Peyer's patch (tissue), 4 donors: ENCODE measurements around the gene ZSCAN5B. TPM values are rescaled to one million over a fixed set of nuclear protein-coding genes. Genes with fewer than 3 reads are reported as not detected.
"Not testable (repeated sequence)": the region's sequence is repeated elsewhere in the genome, so short reads cannot be mapped to it uniquely, and the experiment has no call there.

Experiments
- DNase-seq, 3 donors: peaks; one replicate each; pipeline ENCODE4 v3.0.0-alpha.2; 2017 to 2019
- H3K27ac ChIP-seq, 4 donors: fragments of 200-600 bp; sonication (generic); one replicate each; pipeline ENCODE4 v1.5.1; 2016 to 2019
- H3K27me3 ChIP-seq, 2 donors: fragments of 200-600 bp; sonication (generic); one replicate each; pipeline ENCODE4 v1.5.1; 2019
- H3K36me3 ChIP-seq, 3 donors: fragments of 200-600 bp; sonication (generic); one replicate each; pipeline ENCODE4 v1.5.1; 2016 to 2019
- H3K4me1 ChIP-seq, 4 donors: fragments of 200-600 bp; sonication (generic); one replicate each; pipeline ENCODE4 v1.5.1; 2016 to 2019
- H3K4me3 ChIP-seq, 4 donors: fragments of 200-600 bp; sonication (generic); 1 replicate in 3 of 4; 2 replicates in 1 of 4; pipeline ENCODE4 v1.5.1; 2016 to 2019; ENCODE audit warnings: mild to moderate bottlenecking in 1 of 4
- H3K9me3 ChIP-seq, 4 donors: fragments of 200-600 bp; sonication (generic); one replicate each; pipeline ENCODE4 v1.5.1; 2016 to 2019; ENCODE audit warnings: mild to moderate bottlenecking in 1 of 4
- CTCF ChIP-seq, 6 experiments: fragments of 450-650 bp in 4 of 6; fragments of 200-600 bp in 2 of 6; sonication (generic) in 1 of 6; IDR thresholded peaks; one replicate each; pipeline ENCODE4 v1.5.1; 2017 to 2019; ENCODE audit warnings: antibody characterized with exemption in 6 of 6, mild to moderate bottlenecking in 3 of 6, moderate library complexity in 1 of 6
- POLR2A ChIP-seq, 2 donors: fragments of 450-650 bp; IDR thresholded peaks; one replicate each; pipeline ENCODE4 v1.5.1; 2017; ENCODE audit warnings: antibody characterized with exemption in 2 of 2, mild to moderate bottlenecking in 2 of 2, moderate library complexity in 2 of 2
- total RNA-seq, 4 donors: library from RNA; depleted of rRNA; stranded (reverse); fragments of >200 nt; gene quantifications; one replicate each; pipeline ENCODE4 v1.1.0, GENCODE V29; 2016

The ZSCAN5B gene
- total RNA-seq, 4 donors from 2014 or later = not detected

GRCh38 chr19:56153507-56153906 lies 44.1 kb downstream of the ZSCAN5B start:
- H3K9me3 ChIP-seq = no peaks in the 10 kb centered on the region
- peaks cover 0 to 8% (median 0%) of the 10 kb centered on the region in 3 donors for H3K36me3 ChIP-seq
- H3K27ac ChIP-seq = no peak overlapping the region
- H3K27me3 ChIP-seq = no peaks in the 10 kb centered on the region
- no peak for TF ChIP-seq POLR2A (IDR thresholded peaks at IDR 0.05)
- TF ChIP-seq CTCF (IDR thresholded peaks at IDR 0.05) = no peak
- H3K4me1 ChIP-seq = no peaks in the 10 kb centered on the region
- no peak overlapping the region for H3K4me3 ChIP-seq
- DNase-seq = no peak

GRCh38 chr19:56152644-56153043 lies 44.9 kb downstream of the ZSCAN5B start:
- Histone ChIP-seq H3K27ac (no peak overlapping the region), H3K27me3 (no peaks in the 10 kb centered on the region), H3K9me3 (no peaks in the 10 kb centered on the region), H3K4me1 (no peaks in the 10 kb centered on the region), H3K4me3 (no peak overlapping the region), H3K36me3 (peaks cover 0 to 17% (median 0%) of the 10 kb centered on the region in 3 donors)
- no peak for DNase-seq
- TF ChIP-seq CTCF (IDR thresholded peaks at IDR 0.05) (no peak), POLR2A (IDR thresholded peaks at IDR 0.05) (no peak)

GRCh38 chr19:56150358-56150757 lies 47.2 kb downstream of the ZSCAN5B start:
- no peak for DNase-seq
- Histone ChIP-seq H3K27me3 (no peaks in the 10 kb centered on the region), H3K9me3 (no peaks in the 10 kb centered on the region), H3K36me3 (peaks cover 0 to 27% (median 0%) of the 10 kb centered on the region in 3 donors), H3K27ac (no peak overlapping the region), H3K4me1 (no peaks in the 10 kb centered on the region), H3K4me3 (no peak overlapping the region)
- TF ChIP-seq CTCF (IDR thresholded peaks at IDR 0.05) (no peak), POLR2A (IDR thresholded peaks at IDR 0.05) (no peak)

- DNase-seq = no peak
- H3K4me3 ChIP-seq = no peak overlapping the region
- TF ChIP-seq CTCF (IDR thresholded peaks at IDR 0.05) = no peak
- no peak for TF ChIP-seq POLR2A (IDR thresholded peaks at IDR 0.05)
- H3K9me3 ChIP-seq = no peaks in the 10 kb centered on the region
- no peak overlapping the region for H3K27ac ChIP-seq
- peaks cover 0 to 24% (median 0%) of the 10 kb centered on the region in 3 donors for H3K36me3 ChIP-seq
- H3K27me3 ChIP-seq = no peaks in the 10 kb centered on the region
- no peaks in the 10 kb centered on the region for H3K4me1 ChIP-seq
Observed at GRCh38 chr19:56149656-56150038, 47.9 kb downstream of the ZSCAN5B start.

- H3K27me3 ChIP-seq, H3K4me3 ChIP-seq, H3K9me3 ChIP-seq, DNase-seq, H3K4me1 ChIP-seq, H3K27ac ChIP-seq: not testable (repeated sequence)
- peaks cover 0 to 24% (median 0%) of the 10 kb centered on the region in 3 donors for H3K36me3 ChIP-seq
Observed at GRCh38 chr19:56148955-56149655, 48.5 kb downstream of the ZSCAN5B start.

GRCh38 chr19:56148096-56148495 lies 49.5 kb downstream of the ZSCAN5B start:
- H3K27me3 ChIP-seq = no peaks in the 10 kb centered on the region
- H3K9me3 ChIP-seq = no peaks in the 10 kb centered on the region
- no peak overlapping the region for H3K27ac ChIP-seq
- peaks cover 0 to 24% (median 0%) of the 10 kb centered on the region in 3 donors for H3K36me3 ChIP-seq
- peaks cover 0 to 3% (median 0%) of the 10 kb centered on the region in 4 donors for H3K4me1 ChIP-seq
- no peak overlapping the region for H3K4me3 ChIP-seq
- TF ChIP-seq POLR2A (IDR thresholded peaks at IDR 0.05) (no peak), CTCF (IDR thresholded peaks at IDR 0.05) (no peak)
- DNase-seq = no peak
